GM18498 (cell line): ENCODE data around the gene OSBP2.

Source experiments
- ATAC-seq: cut with Tn5 transposase; IDR thresholded peaks from one replicate; pipeline ENCODE4 v1.9.1; 2021; ENCODE audit warnings: mild to moderate bottlenecking, moderate library complexity; ENCODE audit not compliant: unreplicated experiment

Gene OSBP2

GRCh38 chr22:30864441-30865420 lies 170.1 kb downstream of the OSBP2 start:
- ATAC-seq: no peak

GRCh38 chr22:30865656-30866055 lies 171.0 kb downstream of the OSBP2 start:
- ATAC-seq: no peak

GRCh38 chr22:30866216-30866615 lies 171.5 kb downstream of the OSBP2 start:
- no peak for ATAC-seq

- ATAC-seq: no peak
Measured at GRCh38 chr22:30866811-30867271, 172.2 kb downstream of the OSBP2 start.

GRCh38 chr22:30867746-30868662 lies 173.3 kb downstream of the OSBP2 start:
- no peak for ATAC-seq

GRCh38 chr22:30868663-30869385 lies 174.2 kb downstream of the OSBP2 start:
- no peak for ATAC-seq

- no peak for ATAC-seq
Measured at GRCh38 chr22:30869667-30870395, 175.2 kb downstream of the OSBP2 start.

GRCh38 chr22:30870451-30871345 lies 176.0 kb downstream of the OSBP2 start:
- ATAC-seq: no peak

GRCh38 chr22:30871391-30872284 lies 177.0 kb downstream of the OSBP2 start:
- ATAC-seq: no peak

- no peak for ATAC-seq
Measured at GRCh38 chr22:30872285-30873041, 177.8 kb downstream of the OSBP2 start.

- no peak for ATAC-seq
Measured at GRCh38 chr22:30873086-30873650, 178.5 kb downstream of the OSBP2 start.

GRCh38 chr22:30873661-30874060 lies 179.0 kb downstream of the OSBP2 start:
- ATAC-seq: no peak

GRCh38 chr22:30874431-30875370 lies 180.0 kb downstream of the OSBP2 start:
- no peak for ATAC-seq

- no peak for ATAC-seq
Measured at GRCh38 chr22:30875481-30876215, 181.0 kb downstream of the OSBP2 start.

GRCh38 chr22:30876221-30876751 lies 181.6 kb downstream of the OSBP2 start:
- ATAC-seq: no peak
